A673 (cell line): ENCODE data around the gene RABL6.
"Not testable (repeated sequence)": the region's sequence is repeated elsewhere in the genome, so short reads cannot be mapped to it uniquely, and the experiment has no call there.

Experiments
- CTCF ChIP-seq: fragments of 300-800, 200-600 bp; sonication (generic); conservative IDR thresholded peaks from 2 replicates; pipeline ENCODE4 v1.5.1; 2017; ENCODE audit warnings: low read depth, mild to moderate bottlenecking, antibody characterized with exemption, low read length, moderate library complexity, mixed read lengths
- EZH2 ChIP-seq: fragments of 200-600 bp; sonication (generic); IDR thresholded peaks from 2 replicates; pipeline ENCODE4 v1.6.1; 2017; ENCODE audit warnings: borderline replicate concordance, low read depth, mild to moderate bottlenecking, mixed read lengths, antibody characterized with exemption, low read length; ENCODE audit not compliant: poor library complexity, severe bottlenecking

- not testable (repeated sequence) for TF ChIP-seq CTCF, EZH2
Observed at GRCh38 chr9:136869611-136870010, 61.9 kb downstream of the RABL6 start.
